Lower leg skin (tissue), 4 donors: ENCODE results near the gene CREB5. TPM values are rescaled to one million over a fixed set of nuclear protein-coding genes. Genes with fewer than 3 reads are reported as not detected.
"Not testable (repeated sequence)": the region's sequence is repeated elsewhere in the genome, so short reads cannot be mapped to it uniquely, and the experiment has no call there.

Experiments used
- DNase-seq, 2 donors: peaks; one replicate each; pipeline ENCODE4 v3.0.0-alpha.2; 2019; ENCODE audit warnings: low spot score in 2 of 2
- H3K4me3 ChIP-seq: fragments of 200-600 bp; sonication (generic); 2 replicates; pipeline ENCODE4 v1.5.1; 2017; ENCODE audit warnings: mild to moderate bottlenecking, low read depth; ENCODE audit not compliant: poor library complexity, severe bottlenecking
- POLR2A ChIP-seq, 2 donors: fragments of 450-650 bp; IDR thresholded peaks; one replicate each; pipeline ENCODE4 v1.6.1; 2016 to 2017; ENCODE audit warnings: antibody characterized with exemption in 2 of 2, mild to moderate bottlenecking in 1 of 2, moderate library complexity in 1 of 2
- WGBS, 2 donors: methylation state at CpG; one replicate each; pipeline ENCODE4 v1.1.5; 2018; 5-methylcytosine and 5-hydroxymethylcytosine counted together
- intact Hi-C: fragments of 100-400 bp; cut with DNase I; formaldehyde crosslinking; loops from one replicate; pipeline ENCODE4 v1.15.0; 2023; ENCODE audit warnings: low total_unique reads
- total RNA-seq, 4 donors: library from RNA; depleted of rRNA; stranded (reverse); fragments of >200 nt; gene quantifications; one replicate each; pipeline ENCODE4 v1.1.0, GENCODE V29; 2016
- TF ChIP-seq, protein P1 (sequence below), 3 donors: fragments of 450-650 bp; IDR thresholded peaks; one replicate each; pipeline ENCODE4 v1.5.1; 2016; ENCODE audit warnings: antibody characterized with exemption in 3 of 3, mild to moderate bottlenecking in 3 of 3, moderate library complexity in 2 of 3

The CREB5 gene
- total RNA-seq, 4 donors from 2014 or later, result 2.5 to 15.0 (median 5.4) TPM

DNA sequence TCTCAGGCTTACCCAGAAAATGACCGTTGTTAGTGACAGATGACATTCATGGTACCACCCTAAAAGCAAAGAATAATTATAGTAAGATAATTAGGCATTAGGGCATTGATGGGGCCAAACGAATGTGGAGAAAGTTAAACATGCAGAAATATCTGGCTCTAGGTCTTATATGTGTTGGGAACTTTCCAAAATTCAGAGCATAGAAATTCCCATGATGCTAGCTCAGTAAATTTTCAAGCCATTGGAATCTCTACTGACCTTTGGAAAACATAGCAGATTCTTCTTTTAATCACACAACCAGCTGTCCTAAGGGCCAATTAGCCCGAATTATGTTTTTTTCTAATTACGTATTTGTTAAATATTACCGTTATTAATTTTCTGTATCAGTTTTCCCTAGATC, 136.1 kb downstream of the CREB5 start:
- intact Hi-C loops, result no loop called here
- H3K4me3 ChIP-seq, result no peak overlapping the region
- 73 to 81% methylated on average over 5 of the region's 5 CpGs for WGBS, 2 donors
- no peak for DNase-seq
- TF ChIP-seq, protein P1, sequence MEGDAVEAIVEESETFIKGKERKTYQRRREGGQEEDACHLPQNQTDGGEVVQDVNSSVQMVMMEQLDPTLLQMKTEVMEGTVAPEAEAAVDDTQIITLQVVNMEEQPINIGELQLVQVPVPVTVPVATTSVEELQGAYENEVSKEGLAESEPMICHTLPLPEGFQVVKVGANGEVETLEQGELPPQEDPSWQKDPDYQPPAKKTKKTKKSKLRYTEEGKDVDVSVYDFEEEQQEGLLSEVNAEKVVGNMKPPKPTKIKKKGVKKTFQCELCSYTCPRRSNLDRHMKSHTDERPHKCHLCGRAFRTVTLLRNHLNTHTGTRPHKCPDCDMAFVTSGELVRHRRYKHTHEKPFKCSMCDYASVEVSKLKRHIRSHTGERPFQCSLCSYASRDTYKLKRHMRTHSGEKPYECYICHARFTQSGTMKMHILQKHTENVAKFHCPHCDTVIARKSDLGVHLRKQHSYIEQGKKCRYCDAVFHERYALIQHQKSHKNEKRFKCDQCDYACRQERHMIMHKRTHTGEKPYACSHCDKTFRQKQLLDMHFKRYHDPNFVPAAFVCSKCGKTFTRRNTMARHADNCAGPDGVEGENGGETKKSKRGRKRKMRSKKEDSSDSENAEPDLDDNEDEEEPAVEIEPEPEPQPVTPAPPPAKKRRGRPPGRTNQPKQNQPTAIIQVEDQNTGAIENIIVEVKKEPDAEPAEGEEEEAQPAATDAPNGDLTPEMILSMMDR (IDR thresholded peaks at IDR 0.05), result no peak
- no peak for TF ChIP-seq POLR2A (IDR thresholded peaks at IDR 0.05)

DNA sequence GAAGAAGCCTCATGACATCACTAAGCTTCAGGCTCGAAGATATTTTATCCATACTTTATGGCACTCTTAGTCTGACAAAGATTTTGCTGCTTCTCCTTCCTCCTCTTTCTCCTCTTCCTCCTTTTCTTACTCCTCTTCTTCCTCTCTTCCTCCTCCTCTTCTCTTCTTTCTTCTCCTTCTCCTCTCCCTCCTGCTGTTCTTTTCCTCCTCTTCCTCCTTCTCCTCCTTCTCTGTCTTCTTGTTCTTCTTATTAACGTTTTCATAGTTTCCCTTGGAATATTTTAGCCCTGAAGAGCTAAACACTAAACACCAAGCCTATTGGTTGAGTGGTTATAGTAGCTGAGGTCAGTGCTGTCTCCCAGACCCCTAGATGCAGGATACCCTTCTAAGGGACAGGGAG, 137.7 kb downstream of the CREB5 start:
- H3K4me3 ChIP-seq, result no peak overlapping the region
- 74 to 81% methylated on average over 2 of the region's 2 CpGs for WGBS, 2 donors
- intact Hi-C loops, result no loop called here
- DNase-seq, result no peak
- TF ChIP-seq POLR2A (IDR thresholded peaks at IDR 0.05), result no peak
- TF ChIP-seq, protein P1 (IDR thresholded peaks at IDR 0.05), result no peak

DNA sequence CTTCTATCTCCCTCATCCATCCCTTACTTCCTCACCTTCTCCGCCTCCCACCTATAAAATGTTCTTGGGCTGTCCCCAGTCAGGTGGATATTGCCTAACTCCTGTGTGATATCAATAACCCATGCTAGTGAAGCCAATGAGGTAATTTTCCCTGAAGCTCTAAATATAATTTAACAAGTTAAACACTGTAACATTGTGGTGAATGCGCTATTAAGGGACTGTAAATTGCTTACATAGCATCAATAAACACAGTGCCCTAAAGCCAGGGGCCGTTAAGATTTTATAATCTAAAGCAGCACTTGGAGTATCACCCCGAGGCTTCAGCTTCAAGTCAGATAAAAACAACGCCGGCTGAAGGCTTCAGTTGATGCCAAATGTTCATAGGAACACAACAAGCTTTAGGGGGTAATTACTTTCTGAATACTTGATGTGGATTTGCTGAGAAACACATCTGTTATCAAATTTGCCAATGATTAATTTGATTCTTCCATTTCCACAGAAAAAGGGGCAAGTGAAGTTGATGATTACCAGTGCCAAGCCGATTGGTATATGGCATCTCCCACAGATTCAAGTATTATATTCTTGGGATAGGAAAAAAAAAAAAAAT, 138.4 kb downstream of the CREB5 start:
- DNase-seq, result no peak
- H3K4me3 ChIP-seq, result no peak overlapping the region
- TF ChIP-seq, protein P1 (IDR thresholded peaks at IDR 0.05), result no peak
- no peak for TF ChIP-seq POLR2A (IDR thresholded peaks at IDR 0.05)
- 46 to 55% methylated on average over 7 of the region's 7 CpGs for WGBS, 2 donors
- intact Hi-C loops, result no loop called here

DNA sequence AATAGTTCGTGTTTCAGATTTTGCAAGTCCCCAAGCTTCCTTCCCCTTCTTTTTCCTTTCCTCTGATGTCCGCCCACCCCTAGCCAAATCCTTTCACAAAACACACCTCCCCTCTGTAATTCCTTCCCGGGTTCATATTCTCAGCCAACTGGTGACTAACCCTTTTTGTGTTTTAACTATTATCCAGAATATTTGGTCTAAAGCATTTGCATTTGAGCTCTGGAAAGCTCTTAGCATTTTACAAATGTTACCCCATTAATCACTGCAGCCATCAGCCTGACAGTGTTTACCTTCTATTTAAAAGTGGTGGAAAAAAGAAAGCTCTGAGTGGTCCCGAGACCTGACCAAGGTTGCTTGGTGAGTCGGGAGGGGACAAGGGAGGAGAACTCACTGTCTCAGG, 139.0 kb downstream of the CREB5 start:
- H3K4me3 ChIP-seq, result no peak overlapping the region
- WGBS, 2 donors, result 36 to 52% methylated on average over 5 of the region's 5 CpGs
- TF ChIP-seq, protein P1 (IDR thresholded peaks at IDR 0.05), result no peak
- TF ChIP-seq POLR2A (IDR thresholded peaks at IDR 0.05), result no peak
- DNase-seq, result no peak
- intact Hi-C loops, result no loop called here

DNA sequence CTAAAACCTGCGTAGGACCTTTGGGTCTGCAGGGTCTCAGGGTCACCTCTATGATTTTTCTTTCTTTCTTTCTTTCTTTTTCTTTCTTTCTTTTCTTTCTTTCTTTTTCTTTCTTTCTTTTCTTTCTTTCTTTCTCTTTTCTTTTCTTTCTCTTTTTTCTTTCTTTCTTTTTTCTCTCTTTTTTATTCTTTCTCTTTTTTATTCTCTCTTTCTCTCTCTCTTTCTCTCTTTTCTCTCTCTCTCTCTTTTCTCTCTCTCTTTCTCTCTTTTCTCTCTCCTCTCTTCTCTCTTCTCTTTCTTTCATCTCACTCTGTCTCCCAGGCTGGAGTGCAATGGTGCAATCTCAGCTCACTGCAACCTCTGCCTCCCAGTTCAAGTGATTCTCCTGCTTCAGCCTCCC, 139.4 kb downstream of the CREB5 start:
- WGBS, 2 donors, result 88 to 92% methylated on average over 1 of the region's 1 CpG
- DNase-seq, intact Hi-C loops, H3K4me3 ChIP-seq: not testable (repeated sequence)

DNA sequence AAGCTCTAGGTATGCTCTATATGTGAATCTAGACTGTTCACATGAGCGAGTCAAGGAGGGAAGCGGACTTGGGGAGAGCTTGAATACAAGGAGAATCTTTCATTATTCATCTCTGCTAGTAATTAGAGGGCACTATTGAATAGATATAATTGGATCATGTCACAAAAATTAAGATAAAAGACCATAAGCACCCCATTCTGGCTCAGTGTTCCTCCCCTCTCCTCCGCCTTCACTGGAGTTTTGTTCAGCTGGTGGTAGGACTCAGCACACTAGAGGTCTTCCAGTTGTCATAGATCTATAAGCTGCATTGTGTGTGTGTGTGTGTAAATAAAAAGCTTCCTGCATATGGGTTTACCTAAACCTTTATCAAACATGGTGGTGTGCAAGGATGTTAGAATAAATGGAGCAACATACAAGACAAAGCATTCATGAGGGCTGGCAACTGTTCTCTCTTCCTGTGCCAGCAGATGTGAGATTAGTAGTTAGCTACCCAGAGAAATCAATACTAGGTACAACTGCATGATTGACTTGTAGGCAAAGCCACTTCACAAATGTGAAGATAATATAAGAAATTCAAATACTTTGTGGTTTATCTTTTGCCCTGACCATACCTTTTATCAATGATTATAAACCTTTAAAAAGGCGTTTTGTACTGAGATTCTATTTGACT, 142.6 kb downstream of the CREB5 start:
- H3K4me3 ChIP-seq, result no peak overlapping the region
- 90 to 96% methylated on average over 4 of the region's 4 CpGs for WGBS, 2 donors
- intact Hi-C loops, result no loop called here
- TF ChIP-seq, protein P1 (IDR thresholded peaks at IDR 0.05), result no peak
- TF ChIP-seq POLR2A (IDR thresholded peaks at IDR 0.05), result no peak
- DNase-seq, result no peak
